Mesenchymal stem cell (in vitro differentiated cells and primary cell): ENCODE results near the gene MYLK.

Experiments used
- DNase-seq: peaks from one replicate; pipeline ENCODE4 v3.0.0-alpha.2; 2013
- H2AFZ ChIP-seq: one replicate; pipeline ENCODE4 v1.6.1; 2013; ENCODE audit warnings: low read depth, mild to moderate bottlenecking, control low read depth, inconsistent platforms, low read length, moderate library complexity
- H2AK5ac ChIP-seq: 2 replicates; pipeline ENCODE4 v1.6.1; 2013; ENCODE audit warnings: low read length, moderate library complexity, mild to moderate bottlenecking, inconsistent platforms; ENCODE audit not compliant: severe bottlenecking
- H2BK120ac ChIP-seq: one replicate; pipeline ENCODE4 v1.6.1; 2013; ENCODE audit warnings: low read depth, mild to moderate bottlenecking, inconsistent platforms, low read length, moderate library complexity
- H2BK12ac ChIP-seq, 2 experiments: one replicate each; pipeline ENCODE4 v1.6.1; 2013; ENCODE audit warnings: inconsistent platforms in 2 of 2, low read length in 2 of 2, mild to moderate bottlenecking in 2 of 2, moderate library complexity in 2 of 2, control low read depth in 1 of 2
- H2BK15ac ChIP-seq: one replicate; pipeline ENCODE4 v1.6.1; 2013; ENCODE audit warnings: mild to moderate bottlenecking, low read depth, inconsistent platforms; ENCODE audit not compliant: poor library complexity, severe bottlenecking
- H2BK5ac ChIP-seq: 2 replicates; pipeline ENCODE4 v1.6.1; 2013; ENCODE audit warnings: low read depth, mild to moderate bottlenecking, low read length, control low read depth, inconsistent platforms; ENCODE audit not compliant: poor library complexity, severe bottlenecking
- H3K14ac ChIP-seq, 2 experiments: one replicate each; pipeline ENCODE4 v1.6.1; 2013; ENCODE audit warnings: inconsistent platforms in 2 of 2, low read length in 2 of 2, control low read depth in 1 of 2, mild to moderate bottlenecking in 1 of 2, moderate library complexity in 1 of 2
- H3K18ac ChIP-seq, 2 experiments: one replicate each; pipeline ENCODE4 v1.6.1; 2013; ENCODE audit warnings: inconsistent platforms in 2 of 2, low read length in 2 of 2, control low read depth in 1 of 2, low read depth in 1 of 2, mild to moderate bottlenecking in 1 of 2
- H3K23ac ChIP-seq, 2 experiments: one replicate each; pipeline ENCODE4 v1.6.1; 2013; ENCODE audit warnings: inconsistent platforms in 2 of 2, low read length in 2 of 2, mild to moderate bottlenecking in 2 of 2, moderate library complexity in 2 of 2, control low read depth in 1 of 2
- H3K27ac ChIP-seq: 2 replicates; pipeline ENCODE4 v1.5.1; 2013; ENCODE audit warnings: mild to moderate bottlenecking, moderate library complexity, low read length, control low read depth, inconsistent platforms; ENCODE audit not compliant: poor library complexity, severe bottlenecking
- H3K27me3 ChIP-seq, 2 experiments: 2 replicates each; pipeline versions ENCODE4 v1.6.1 to v1.7.0; 2013; ENCODE audit warnings: low read length in 2 of 2, mild to moderate bottlenecking in 2 of 2, moderate library complexity in 2 of 2, control low read depth in 1 of 2, inconsistent platforms in 1 of 2; ENCODE audit not compliant: control insufficient read depth in 1 of 2, insufficient read depth in 1 of 2
- H3K36me3 ChIP-seq, 2 experiments: 2 replicates each; pipeline versions ENCODE4 v1.6.1 to v1.7.0; 2013; ENCODE audit warnings: low read length in 2 of 2, control low read depth in 1 of 2, inconsistent platforms in 1 of 2, low read depth in 1 of 2, mild to moderate bottlenecking in 1 of 2; ENCODE audit not compliant: insufficient read depth in 2 of 2, control insufficient read depth in 1 of 2
- H3K4ac ChIP-seq, 2 experiments: one replicate each; pipeline ENCODE4 v1.6.1; 2013; ENCODE audit warnings: inconsistent platforms in 2 of 2, low read length in 2 of 2, mild to moderate bottlenecking in 2 of 2, moderate library complexity in 2 of 2, control low read depth in 1 of 2, low read depth in 1 of 2
- H3K4me1 ChIP-seq: 2 replicates; pipeline ENCODE4 v1.6.1; 2013; ENCODE audit warnings: low read depth, low read length, control low read depth; ENCODE audit not compliant: control insufficient read depth, insufficient read depth
- H3K4me2 ChIP-seq: 2 replicates; pipeline ENCODE4 v1.6.1; 2013; ENCODE audit warnings: low read length, mild to moderate bottlenecking, inconsistent platforms; ENCODE audit not compliant: poor library complexity, severe bottlenecking
- H3K4me3 ChIP-seq, 2 experiments: 2 replicates each; pipeline versions ENCODE4 v1.5.1 to v1.7.0; 2013; ENCODE audit warnings: low read length in 2 of 2, mild to moderate bottlenecking in 2 of 2, control low read depth in 1 of 2, low read depth in 1 of 2; ENCODE audit not compliant: insufficient read depth in 1 of 2
- H3K79me1 ChIP-seq: replicated peaks from 2 replicates; pipeline ENCODE4 v1.6.1; 2013; ENCODE audit warnings: mild to moderate bottlenecking, control low read depth, low read length, inconsistent platforms; ENCODE audit not compliant: poor library complexity, severe bottlenecking
- H3K9ac ChIP-seq: 2 replicates; pipeline ENCODE4 v1.7.0; 2013; ENCODE audit warnings: mild to moderate bottlenecking, low read length, moderate library complexity
- H3K9me3 ChIP-seq: 2 replicates; pipeline ENCODE4 v1.7.0; 2013; ENCODE audit warnings: mild to moderate bottlenecking, low read length; ENCODE audit not compliant: control insufficient read depth
- H4K8ac ChIP-seq: one replicate; pipeline ENCODE4 v1.6.1; 2013; ENCODE audit warnings: inconsistent platforms, mild to moderate bottlenecking, low read length, moderate library complexity
- H4K91ac ChIP-seq: one replicate; pipeline ENCODE4 v1.6.1; 2013; ENCODE audit warnings: mild to moderate bottlenecking, low read length, inconsistent platforms
- WGBS: methylation state at CpG from one replicate; pipeline ENCODE4 v1.1.7; 2013; ENCODE audit warnings: mixed read lengths; 5-methylcytosine and 5-hydroxymethylcytosine counted together

MYLK gene

GRCh38 chr3:123620343-123620742, 263.8 kb downstream of the MYLK start:
- Histone ChIP-seq H2AFZ (no peak overlapping the region), H2BK15ac (no peak overlapping the region), H3K9me3 (no peaks in the 10 kb centered on the region), H2AK5ac (no peak overlapping the region), H3K9ac (peak overlapping the region; percentile 11), H3K36me3 (peaks cover 50 to 63% of the 10 kb centered on the region in 2 experiments), H4K91ac (no peak overlapping the region), H2BK12ac (peak overlapping the region; percentile 29 to 47), H3K4me1 (peaks cover 17% of the 10 kb centered on the region), H3K27me3 (no peaks in the 10 kb centered on the region), H3K14ac (no peak overlapping the region), H3K18ac (peak overlapping the region; percentile 80 to 82), H2BK120ac (no peak overlapping the region), H3K4me3 (no peak overlapping the region), H3K4me2 (no peak overlapping the region), H3K79me1 (peaks cover 30% of the 10 kb centered on the region), H2BK5ac (no peak overlapping the region), H3K27ac (peak overlapping the region; percentile 24), H4K8ac (peak overlapping the region; percentile 72), H3K4ac (no peak overlapping the region), H3K23ac (no peak overlapping the region)
- peak; percentile 85 for DNase-seq
- 86% methylated on average over 5 of the region's 8 CpGs for WGBS

GRCh38 chr3:123618768-123619484, 265.2 kb downstream of the MYLK start:
- H3K4me1 ChIP-seq: peaks cover 15% of the 10 kb centered on the region
- peak overlapping the region in 1 of 2 experiments; percentile 73 for H2BK12ac ChIP-seq
- H3K36me3 ChIP-seq: peaks cover 48 to 60% of the 10 kb centered on the region in 2 experiments
- H3K27me3 ChIP-seq: no peaks in the 10 kb centered on the region
- no peak for DNase-seq
- H4K91ac ChIP-seq: peak overlapping the region; percentile 1
- no peak overlapping the region for H4K8ac ChIP-seq
- H3K9ac ChIP-seq: peak overlapping the region; percentile 5
- no peak overlapping the region for H3K23ac ChIP-seq
- peak overlapping the region in 1 of 2 experiments; percentile 56 for H3K4me3 ChIP-seq
- H2AFZ ChIP-seq: no peak overlapping the region
- peak overlapping the region in 1 of 2 experiments; percentile 35 for H3K14ac ChIP-seq
- H2BK120ac ChIP-seq: no peak overlapping the region
- H2BK15ac ChIP-seq: no peak overlapping the region
- no peak overlapping the region for H3K18ac ChIP-seq
- no peak overlapping the region for H3K4me2 ChIP-seq
- H3K9me3 ChIP-seq: no peaks in the 10 kb centered on the region
- no peak overlapping the region for H2AK5ac ChIP-seq
- peaks cover 31% of the 10 kb centered on the region for H3K79me1 ChIP-seq
- no peak overlapping the region for H3K27ac ChIP-seq
- no peak overlapping the region for H2BK5ac ChIP-seq
- WGBS: 94% methylated on average over 5 of the region's 5 CpGs
- no peak overlapping the region for H3K4ac ChIP-seq

GRCh38 chr3:123618076-123618708, 265.9 kb downstream of the MYLK start:
- no peak overlapping the region for H2AK5ac ChIP-seq
- peaks cover 55 to 62% of the 10 kb centered on the region in 2 experiments for H3K36me3 ChIP-seq
- no peak overlapping the region for H3K4me2 ChIP-seq
- H2AFZ ChIP-seq: no peak overlapping the region
- H3K18ac ChIP-seq: no peak overlapping the region
- H3K14ac ChIP-seq: no peak overlapping the region
- no peak overlapping the region for H3K23ac ChIP-seq
- peak overlapping the region; percentile 5 for H3K9ac ChIP-seq
- DNase-seq: no peak
- H2BK120ac ChIP-seq: no peak overlapping the region
- no peak overlapping the region for H4K8ac ChIP-seq
- H3K79me1 ChIP-seq: peaks cover 29% of the 10 kb centered on the region
- no peak overlapping the region for H2BK15ac ChIP-seq
- H3K4ac ChIP-seq: no peak overlapping the region
- no peak overlapping the region for H2BK5ac ChIP-seq
- H4K91ac ChIP-seq: no peak overlapping the region
- peak overlapping the region in 1 of 2 experiments; percentile 56 for H3K4me3 ChIP-seq
- WGBS: 93% methylated on average over 7 of the region's 7 CpGs
- H3K27me3 ChIP-seq: no peaks in the 10 kb centered on the region
- no peaks in the 10 kb centered on the region for H3K9me3 ChIP-seq
- H3K4me1 ChIP-seq: peaks cover 12% of the 10 kb centered on the region
- peak overlapping the region; percentile 4 for H3K27ac ChIP-seq
- H2BK12ac ChIP-seq: no peak overlapping the region

GRCh38 chr3:123616593-123616992, 267.5 kb downstream of the MYLK start:
- WGBS: 79% methylated on average over 6 of the region's 6 CpGs
- peaks cover 51 to 63% of the 10 kb centered on the region in 2 experiments for H3K36me3 ChIP-seq

More at GRCh38 chr3:123616593-123616992, 267.5 kb downstream of the MYLK start:
- Histone ChIP-seq H3K79me1 (peaks cover 21% of the 10 kb centered on the region), H2BK5ac (no peak overlapping the region), H3K4me3 (no peak overlapping the region), H4K91ac (no peak overlapping the region), H3K27me3 (no peaks in the 10 kb centered on the region), H2AK5ac (no peak overlapping the region), H3K9ac (no peak overlapping the region), H2AFZ (no peak overlapping the region), H4K8ac (no peak overlapping the region), H3K27ac (no peak overlapping the region), H2BK120ac (no peak overlapping the region), H3K18ac (no peak overlapping the region), H3K23ac (no peak overlapping the region), H3K14ac (no peak overlapping the region), H3K4me1 (peaks cover 12% of the 10 kb centered on the region), H2BK12ac (no peak overlapping the region), H3K4me2 (no peak overlapping the region), H3K9me3 (no peaks in the 10 kb centered on the region), H3K4ac (no peak overlapping the region), H2BK15ac (no peak overlapping the region)
- no peak for DNase-seq
